Mesenchymal stem cell (in vitro differentiated cells and primary cell): ENCODE results near the gene TEAD4.

ENCODE experiments used
- DNase-seq: peaks from one replicate; pipeline ENCODE4 v3.0.0-alpha.2; 2013
- H2AFZ ChIP-seq: one replicate; pipeline ENCODE4 v1.6.1; 2013; ENCODE audit warnings: low read depth, mild to moderate bottlenecking, control low read depth, inconsistent platforms, low read length, moderate library complexity
- H2AK5ac ChIP-seq: 2 replicates; pipeline ENCODE4 v1.6.1; 2013; ENCODE audit warnings: low read length, moderate library complexity, mild to moderate bottlenecking, inconsistent platforms; ENCODE audit not compliant: severe bottlenecking
- H2BK120ac ChIP-seq: one replicate; pipeline ENCODE4 v1.6.1; 2013; ENCODE audit warnings: low read depth, mild to moderate bottlenecking, inconsistent platforms, low read length, moderate library complexity
- H2BK12ac ChIP-seq, 2 experiments: one replicate each; pipeline ENCODE4 v1.6.1; 2013; ENCODE audit warnings: inconsistent platforms in 2 of 2, low read length in 2 of 2, mild to moderate bottlenecking in 2 of 2, moderate library complexity in 2 of 2, control low read depth in 1 of 2
- H2BK15ac ChIP-seq: one replicate; pipeline ENCODE4 v1.6.1; 2013; ENCODE audit warnings: mild to moderate bottlenecking, low read depth, inconsistent platforms; ENCODE audit not compliant: poor library complexity, severe bottlenecking
- H2BK5ac ChIP-seq: 2 replicates; pipeline ENCODE4 v1.6.1; 2013; ENCODE audit warnings: low read depth, mild to moderate bottlenecking, low read length, control low read depth, inconsistent platforms; ENCODE audit not compliant: poor library complexity, severe bottlenecking
- H3K14ac ChIP-seq, 2 experiments: one replicate each; pipeline ENCODE4 v1.6.1; 2013; ENCODE audit warnings: inconsistent platforms in 2 of 2, low read length in 2 of 2, control low read depth in 1 of 2, mild to moderate bottlenecking in 1 of 2, moderate library complexity in 1 of 2
- H3K18ac ChIP-seq, 2 experiments: one replicate each; pipeline ENCODE4 v1.6.1; 2013; ENCODE audit warnings: inconsistent platforms in 2 of 2, low read length in 2 of 2, control low read depth in 1 of 2, low read depth in 1 of 2, mild to moderate bottlenecking in 1 of 2
- H3K23ac ChIP-seq, 2 experiments: one replicate each; pipeline ENCODE4 v1.6.1; 2013; ENCODE audit warnings: inconsistent platforms in 2 of 2, low read length in 2 of 2, mild to moderate bottlenecking in 2 of 2, moderate library complexity in 2 of 2, control low read depth in 1 of 2
- H3K27ac ChIP-seq: 2 replicates; pipeline ENCODE4 v1.5.1; 2013; ENCODE audit warnings: mild to moderate bottlenecking, moderate library complexity, low read length, control low read depth, inconsistent platforms; ENCODE audit not compliant: poor library complexity, severe bottlenecking
- H3K27me3 ChIP-seq, 2 experiments: 2 replicates each; pipeline versions ENCODE4 v1.6.1 to v1.7.0; 2013; ENCODE audit warnings: low read length in 2 of 2, mild to moderate bottlenecking in 2 of 2, moderate library complexity in 2 of 2, control low read depth in 1 of 2, inconsistent platforms in 1 of 2; ENCODE audit not compliant: control insufficient read depth in 1 of 2, insufficient read depth in 1 of 2
- H3K36me3 ChIP-seq, 2 experiments: 2 replicates each; pipeline versions ENCODE4 v1.6.1 to v1.7.0; 2013; ENCODE audit warnings: low read length in 2 of 2, control low read depth in 1 of 2, inconsistent platforms in 1 of 2, low read depth in 1 of 2, mild to moderate bottlenecking in 1 of 2; ENCODE audit not compliant: insufficient read depth in 2 of 2, control insufficient read depth in 1 of 2
- H3K4ac ChIP-seq, 2 experiments: one replicate each; pipeline ENCODE4 v1.6.1; 2013; ENCODE audit warnings: inconsistent platforms in 2 of 2, low read length in 2 of 2, mild to moderate bottlenecking in 2 of 2, moderate library complexity in 2 of 2, control low read depth in 1 of 2, low read depth in 1 of 2
- H3K4me1 ChIP-seq: 2 replicates; pipeline ENCODE4 v1.6.1; 2013; ENCODE audit warnings: low read depth, low read length, control low read depth; ENCODE audit not compliant: control insufficient read depth, insufficient read depth
- H3K4me2 ChIP-seq: 2 replicates; pipeline ENCODE4 v1.6.1; 2013; ENCODE audit warnings: low read length, mild to moderate bottlenecking, inconsistent platforms; ENCODE audit not compliant: poor library complexity, severe bottlenecking
- H3K4me3 ChIP-seq, 2 experiments: 2 replicates each; pipeline versions ENCODE4 v1.5.1 to v1.7.0; 2013; ENCODE audit warnings: low read length in 2 of 2, mild to moderate bottlenecking in 2 of 2, control low read depth in 1 of 2, low read depth in 1 of 2; ENCODE audit not compliant: insufficient read depth in 1 of 2
- H3K79me1 ChIP-seq: replicated peaks from 2 replicates; pipeline ENCODE4 v1.6.1; 2013; ENCODE audit warnings: mild to moderate bottlenecking, control low read depth, low read length, inconsistent platforms; ENCODE audit not compliant: poor library complexity, severe bottlenecking
- H3K9ac ChIP-seq: 2 replicates; pipeline ENCODE4 v1.7.0; 2013; ENCODE audit warnings: mild to moderate bottlenecking, low read length, moderate library complexity
- H3K9me3 ChIP-seq: 2 replicates; pipeline ENCODE4 v1.7.0; 2013; ENCODE audit warnings: mild to moderate bottlenecking, low read length; ENCODE audit not compliant: control insufficient read depth
- H4K8ac ChIP-seq: one replicate; pipeline ENCODE4 v1.6.1; 2013; ENCODE audit warnings: inconsistent platforms, mild to moderate bottlenecking, low read length, moderate library complexity
- H4K91ac ChIP-seq: one replicate; pipeline ENCODE4 v1.6.1; 2013; ENCODE audit warnings: mild to moderate bottlenecking, low read length, inconsistent platforms
- WGBS: methylation state at CpG from one replicate; pipeline ENCODE4 v1.1.7; 2013; ENCODE audit warnings: mixed read lengths; 5-methylcytosine and 5-hydroxymethylcytosine counted together

Gene TEAD4

GRCh38 chr12:3015356-3015755 is 56.2 kb downstream of the TEAD4 start:
- peaks cover 15 to 61% of the 10 kb centered on the region in 2 experiments for H3K36me3 ChIP-seq
- no peak overlapping the region for H3K4me2 ChIP-seq
- no peak overlapping the region for H3K4me3 ChIP-seq
- DNase-seq, result no peak
- no peak overlapping the region for H2BK15ac ChIP-seq
- no peak overlapping the region for H3K4ac ChIP-seq
- H4K91ac ChIP-seq, result no peak overlapping the region
- no peak overlapping the region for H3K9ac ChIP-seq
- H2BK12ac ChIP-seq, result no peak overlapping the region
- H3K27me3 ChIP-seq, result no peaks in the 10 kb centered on the region
- H2BK5ac ChIP-seq, result no peak overlapping the region
- H2AFZ ChIP-seq, result no peak overlapping the region
- H3K14ac ChIP-seq, result no peak overlapping the region
- no peak overlapping the region for H3K23ac ChIP-seq
- no peak overlapping the region for H3K18ac ChIP-seq
- H3K9me3 ChIP-seq, result no peaks in the 10 kb centered on the region
- H4K8ac ChIP-seq, result no peak overlapping the region
- 98% methylated on average over 12 of the region's 12 CpGs for WGBS
- H2BK120ac ChIP-seq, result no peak overlapping the region
- peaks cover 8% of the 10 kb centered on the region for H3K79me1 ChIP-seq
- H3K27ac ChIP-seq, result no peak overlapping the region
- H2AK5ac ChIP-seq, result no peak overlapping the region
- peaks cover 9% of the 10 kb centered on the region for H3K4me1 ChIP-seq

- H3K18ac ChIP-seq, result no peak overlapping the region
- no peak overlapping the region for H3K23ac ChIP-seq
- H3K4ac ChIP-seq, result no peak overlapping the region
- no peak overlapping the region for H3K9ac ChIP-seq
- no peak overlapping the region for H3K4me2 ChIP-seq
- peaks cover 20 to 62% of the 10 kb centered on the region in 2 experiments for H3K36me3 ChIP-seq
- no peak overlapping the region for H2BK120ac ChIP-seq
- no peak overlapping the region for H3K14ac ChIP-seq
- no peak overlapping the region for H4K8ac ChIP-seq
- H2AFZ ChIP-seq, result no peak overlapping the region
- H3K4me1 ChIP-seq, result peaks cover 9% of the 10 kb centered on the region
- H2AK5ac ChIP-seq, result no peak overlapping the region
- no peak overlapping the region for H3K4me3 ChIP-seq
- no peak overlapping the region for H2BK15ac ChIP-seq
- no peak overlapping the region for H2BK5ac ChIP-seq
- DNase-seq, result no peak
- no peak overlapping the region for H4K91ac ChIP-seq
- 84% methylated on average over 8 of the region's 8 CpGs for WGBS
- no peaks in the 10 kb centered on the region for H3K9me3 ChIP-seq
- H3K27me3 ChIP-seq, result no peaks in the 10 kb centered on the region
- no peak overlapping the region for H2BK12ac ChIP-seq
- peaks cover 8% of the 10 kb centered on the region for H3K79me1 ChIP-seq
- no peak overlapping the region for H3K27ac ChIP-seq
Measured at GRCh38 chr12:3016191-3016590, 57.0 kb downstream of the TEAD4 start.

- Histone ChIP-seq H2BK12ac (no peak overlapping the region), H3K27me3 (no peaks in the 10 kb centered on the region), H3K9me3 (no peaks in the 10 kb centered on the region), H3K4me2 (no peak overlapping the region), H2BK15ac (no peak overlapping the region), H2AK5ac (no peak overlapping the region), H4K91ac (no peak overlapping the region), H3K27ac (no peak overlapping the region), H3K9ac (no peak overlapping the region), H3K14ac (no peak overlapping the region), H3K4ac (no peak overlapping the region), H3K79me1 (peaks cover 6% of the 10 kb centered on the region), H2AFZ (no peak overlapping the region), H3K36me3 (peaks cover 28 to 67% of the 10 kb centered on the region in 2 experiments), H3K4me1 (peaks cover 9% of the 10 kb centered on the region), H2BK5ac (no peak overlapping the region), H2BK120ac (no peak overlapping the region), H3K18ac (no peak overlapping the region), H3K4me3 (no peak overlapping the region), H3K23ac (no peak overlapping the region), H4K8ac (no peak overlapping the region)
- 98% methylated on average over 11 of the region's 11 CpGs for WGBS
- no peak for DNase-seq
Measured at GRCh38 chr12:3017281-3017680, 58.1 kb downstream of the TEAD4 start.

- H3K27me3 ChIP-seq, result no peaks in the 10 kb centered on the region
- no peak overlapping the region for H2BK15ac ChIP-seq
- no peaks in the 10 kb centered on the region for H3K9me3 ChIP-seq
- no peak overlapping the region for H3K9ac ChIP-seq
- H2AFZ ChIP-seq, result no peak overlapping the region
- H4K8ac ChIP-seq, result no peak overlapping the region
- no peak overlapping the region for H3K4ac ChIP-seq
- H2BK5ac ChIP-seq, result no peak overlapping the region
- no peak overlapping the region for H3K4me2 ChIP-seq
- H3K14ac ChIP-seq, result no peak overlapping the region
- H3K36me3 ChIP-seq, result peaks cover 34 to 72% of the 10 kb centered on the region in 2 experiments
- no peak overlapping the region for H3K27ac ChIP-seq
- 97% methylated on average over 14 of the region's 15 CpGs for WGBS
- no peak overlapping the region for H2BK12ac ChIP-seq
- no peak overlapping the region for H3K18ac ChIP-seq
- no peak overlapping the region for H2AK5ac ChIP-seq
- peaks cover 6% of the 10 kb centered on the region for H3K79me1 ChIP-seq
- DNase-seq, result no peak
- peaks cover 9% of the 10 kb centered on the region for H3K4me1 ChIP-seq
- no peak overlapping the region for H2BK120ac ChIP-seq
- H4K91ac ChIP-seq, result no peak overlapping the region
- H3K4me3 ChIP-seq, result no peak overlapping the region
- no peak overlapping the region for H3K23ac ChIP-seq
Measured at GRCh38 chr12:3018284-3019004, 59.2 kb downstream of the TEAD4 start.
